GM18858 (cell line): ENCODE data around the gene USP15.

ENCODE experiments used
- ATAC-seq: cut with Tn5 transposase; IDR thresholded peaks from one replicate; pipeline ENCODE4 v1.9.1; 2021; ENCODE audit not compliant: unreplicated experiment

Gene USP15

GRCh38 chr12:62259993-62260732 lies at the start of gene USP15:
USP15 (plus strand) TSS chr12:62260404; CDS start chr12:62260415, 11 bp downstream.
- ATAC-seq: peak; percentile 61

GRCh38 chr12:62210422-62210821 lies 49.8 kb upstream of the USP15 start:
- ATAC-seq: peak; percentile 84

- ATAC-seq: no peak
Observed at GRCh38 chr12:62211510-62211909, 48.7 kb upstream of the USP15 start.

GRCh38 chr12:62214846-62215245 lies 45.4 kb upstream of the USP15 start:
- no peak for ATAC-seq

GRCh38 chr12:62215506-62215905 lies 44.7 kb upstream of the USP15 start:
- ATAC-seq: no peak

GRCh38 chr12:62217466-62218194 lies 42.6 kb upstream of the USP15 start:
- ATAC-seq: no peak

- no peak for ATAC-seq
Observed at GRCh38 chr12:62221107-62221506, 39.1 kb upstream of the USP15 start.

GRCh38 chr12:62224601-62225000 lies 35.6 kb upstream of the USP15 start:
- no peak for ATAC-seq

- ATAC-seq: no peak
Observed at GRCh38 chr12:62227091-62227490, 33.1 kb upstream of the USP15 start.

GRCh38 chr12:62230652-62231051 lies 29.6 kb upstream of the USP15 start:
- ATAC-seq: no peak

- no peak for ATAC-seq
Observed at GRCh38 chr12:62232143-62232729, 28.0 kb upstream of the USP15 start.

- no peak for ATAC-seq
Observed at GRCh38 chr12:62233805-62234204, 26.4 kb upstream of the USP15 start.

- ATAC-seq: no peak
Observed at GRCh38 chr12:62239571-62239970, 20.6 kb upstream of the USP15 start.

- ATAC-seq: no peak
Observed at GRCh38 chr12:62247281-62248045, 12.7 kb upstream of the USP15 start.

- ATAC-seq: no peak
Observed at GRCh38 chr12:62248873-62249272, 11.3 kb upstream of the USP15 start.

GRCh38 chr12:62249419-62249818 lies 10.8 kb upstream of the USP15 start:
- ATAC-seq: no peak

- peak; percentile 97 for ATAC-seq
Observed at GRCh38 chr12:62250671-62251608, 9.3 kb upstream of the USP15 start.

GRCh38 chr12:62251609-62251958 lies 8.6 kb upstream of the USP15 start:
- peak; percentile 6 for ATAC-seq

- ATAC-seq: no peak
Observed at GRCh38 chr12:62252576-62252975, 7.6 kb upstream of the USP15 start.

GRCh38 chr12:62254967-62255366 lies 5.2 kb upstream of the USP15 start:
- ATAC-seq: no peak
